Endodermal cell (in vitro differentiated cells): ENCODE data around the gene CBLC. TPM values are rescaled to one million over a fixed set of nuclear protein-coding genes. Genes with fewer than 3 reads are reported as not detected.

Experiments
- DNase-seq: peaks from one replicate; pipeline ENCODE4 v3.0.0-alpha.2; 2017
- H3K27ac ChIP-seq: 2 replicates; pipeline ENCODE4 v1.5.1; 2013; ENCODE audit warnings: mild to moderate bottlenecking, low read depth, low read length, moderate library complexity
- H3K27me3 ChIP-seq: 2 replicates; pipeline ENCODE4 v1.6.1; 2013; ENCODE audit warnings: mild to moderate bottlenecking, low read length, moderate library complexity; ENCODE audit not compliant: insufficient read depth, control insufficient read depth, poor library complexity, severe bottlenecking
- H3K36me3 ChIP-seq: 2 replicates; pipeline ENCODE4 v1.7.0; 2013; ENCODE audit warnings: mild to moderate bottlenecking, low read length, moderate library complexity; ENCODE audit not compliant: control insufficient read depth, insufficient read depth
- H3K4me1 ChIP-seq: one replicate; pipeline ENCODE4 v1.7.0; 2013; ENCODE audit warnings: low read length; ENCODE audit not compliant: control insufficient read depth, insufficient read depth
- H3K4me3 ChIP-seq: 2 replicates; pipeline ENCODE4 v1.5.1; 2013; ENCODE audit warnings: mild to moderate bottlenecking, low read length, moderate library complexity
- H3K9ac ChIP-seq: 2 replicates; pipeline ENCODE4 v1.6.1; 2013; ENCODE audit warnings: mild to moderate bottlenecking, low read length, moderate library complexity; ENCODE audit not compliant: poor library complexity, severe bottlenecking; ENCODE audit errors: extremely low read depth
- H3K9me3 ChIP-seq: 2 replicates; pipeline ENCODE4 v1.6.1; 2013; ENCODE audit warnings: mild to moderate bottlenecking, low read length, moderate library complexity; ENCODE audit not compliant: control insufficient read depth
- H3K27ac Mint-ChIP-seq: 2 replicates; pipeline ENCODE4 v1.8.0; 2020; ENCODE audit warnings: mixed read lengths
- H3K27me3 Mint-ChIP-seq: 2 replicates; pipeline ENCODE4 v1.8.0; 2021; ENCODE audit warnings: mild to moderate bottlenecking, mixed read lengths; ENCODE audit not compliant: insufficient read depth
- H3K36me3 Mint-ChIP-seq: 2 replicates; pipeline ENCODE4 v1.8.0; 2020; ENCODE audit warnings: low read depth, mixed read lengths
- H3K4me1 Mint-ChIP-seq: 2 replicates; pipeline ENCODE4 v1.8.0; 2020; ENCODE audit warnings: mixed read lengths
- H3K4me3 Mint-ChIP-seq: 2 replicates; pipeline ENCODE4 v1.8.0; 2020; ENCODE audit warnings: mild to moderate bottlenecking, moderate library complexity, mixed read lengths
- H3K9me3 Mint-ChIP-seq: 2 replicates; pipeline ENCODE4 v1.8.0; 2020; ENCODE audit warnings: mild to moderate bottlenecking, mixed read lengths
- CTCF ChIP-seq: fragments of 200-600 bp; sonication (generic); conservative IDR thresholded peaks from 2 replicates; pipeline ENCODE4 v1.5.0; 2021; ENCODE audit warnings: antibody characterized with exemption, mild to moderate bottlenecking
- WGBS, 2 experiments: methylation state at CpG; one replicate each; pipeline versions ENCODE4 v1.1.5 to v1.1.7; 2013; ENCODE audit warnings: missing lambda C conversion rate in 2 of 2, mixed read lengths in 1 of 2; ENCODE audit not compliant: insufficient coverage in 1 of 2, insufficient read length in 1 of 2; 5-methylcytosine and 5-hydroxymethylcytosine counted together
- total RNA-seq, 2 donors: library from RNA; stranded (reverse); fragmentation: NEBNext Ultra II Directional in 1 of 2; extraction: Animal tissue kit (Norgen Biotek cat#: 25700) in 1 of 2; gene quantifications; 2 replicates in 1 of 2; 3 replicates in 1 of 2; pipeline ENCODE4 v1.2.1, GENCODE V29; 2021

Gene CBLC
- total RNA-seq, 2 donors from 2014 or later: 6.6 to 15.5 TPM

GRCh38 chr19:44758596-44758995 lies 19.1 kb upstream of the CBLC start:
- Mint-ChIP-seq H3K36me3 (no peaks in the 10 kb centered on the region), H3K4me3 (peak overlapping the region; percentile 70), H3K27ac (no peak overlapping the region), H3K27me3 (peaks cover 68% of the 10 kb centered on the region), H3K4me1 (peaks cover 13% of the 10 kb centered on the region), H3K9me3 (no peaks in the 10 kb centered on the region)
- TF ChIP-seq CTCF: no peak
- no peak overlapping the region for H3K9ac ChIP-seq
- H3K4me3 ChIP-seq: peak overlapping the region; percentile 78
- H3K27ac ChIP-seq: no peak overlapping the region
- no peaks in the 10 kb centered on the region for H3K9me3 ChIP-seq
- peak; percentile 86 for DNase-seq
- peaks cover 4% of the 10 kb centered on the region for H3K4me1 ChIP-seq
- peaks cover 41% of the 10 kb centered on the region for H3K27me3 ChIP-seq
- 26 to 40% methylated on average over 1 to 9 of the region's 9 CpGs for WGBS, 2 experiments
- peaks cover 4% of the 10 kb centered on the region for H3K36me3 ChIP-seq

- H3K9ac ChIP-seq: no peak overlapping the region
- H3K27me3 ChIP-seq: peaks cover 36% of the 10 kb centered on the region
- Mint-ChIP-seq H3K27me3 (peaks cover 68% of the 10 kb centered on the region), H3K4me3 (no peak overlapping the region), H3K36me3 (no peaks in the 10 kb centered on the region), H3K27ac (no peak overlapping the region), H3K9me3 (no peaks in the 10 kb centered on the region), H3K4me1 (peaks cover 8% of the 10 kb centered on the region)
- no peak overlapping the region for H3K4me3 ChIP-seq
- WGBS, 2 experiments: 85 to 88% methylated on average over 2 to 9 of the region's 10 CpGs
- H3K27ac ChIP-seq: no peak overlapping the region
- H3K9me3 ChIP-seq: no peaks in the 10 kb centered on the region
- H3K36me3 ChIP-seq: peaks cover 4% of the 10 kb centered on the region
- no peak for DNase-seq
- H3K4me1 ChIP-seq: peaks cover 4% of the 10 kb centered on the region
- TF ChIP-seq CTCF: no peak
Observed at GRCh38 chr19:44759083-44759804, 18.4 kb upstream of the CBLC start.

GRCh38 chr19:44762038-44762437 lies 15.7 kb upstream of the CBLC start:
- H3K9me3 Mint-ChIP-seq: no peaks in the 10 kb centered on the region
- H3K4me1 ChIP-seq: no peaks in the 10 kb centered on the region
- no peak overlapping the region for H3K27ac ChIP-seq
- peaks cover 4% of the 10 kb centered on the region for H3K4me1 Mint-ChIP-seq
- no peak overlapping the region for H3K27ac Mint-ChIP-seq
- DNase-seq: no peak
- no peaks in the 10 kb centered on the region for H3K9me3 ChIP-seq
- peaks cover 8% of the 10 kb centered on the region for H3K27me3 ChIP-seq
- H3K27me3 Mint-ChIP-seq: peaks cover 54% of the 10 kb centered on the region
- no peak overlapping the region for H3K4me3 Mint-ChIP-seq
- H3K36me3 ChIP-seq: peaks cover 4% of the 10 kb centered on the region
- H3K4me3 ChIP-seq: no peak overlapping the region
- TF ChIP-seq CTCF: no peak
- no peak overlapping the region for H3K9ac ChIP-seq
- H3K36me3 Mint-ChIP-seq: no peaks in the 10 kb centered on the region
- WGBS, 2 experiments: 81 to 88% methylated on average over 7 to 8 of the region's 8 CpGs
